Natural killer cell (primary cell): ENCODE results near the gene SYS1. TPM values are rescaled to one million over a fixed set of nuclear protein-coding genes. Genes with fewer than 3 reads are reported as not detected.

ENCODE experiments used
- ATAC-seq, 3 donors: fragments of 150-1000 bp in 2 of 3; fragments of 200-7000 bp in 1 of 3; cut with Tn5 transposase; 1 replicate in 1 of 3; 2 replicates in 2 of 3; pipeline ENCODE4 v1.10.0; 2021; ENCODE audit warnings: mild to moderate bottlenecking in 2 of 3, moderate library complexity in 2 of 3
- DNase-seq, 2 donors: peaks; one replicate each; pipeline versions ENCODE4 v3.0.0 to v3.0.0-alpha.2; 2013 to 2021; ENCODE audit warnings: mixed read lengths in 1 of 2
- H3K27ac ChIP-seq: one replicate; pipeline ENCODE4 v1.5.1; 2013; ENCODE audit warnings: mild to moderate bottlenecking, low read length
- H3K27me3 ChIP-seq: one replicate; pipeline ENCODE4 v1.6.1; 2013; ENCODE audit warnings: low read length; ENCODE audit not compliant: control insufficient read depth, insufficient read depth
- H3K36me3 ChIP-seq: one replicate; pipeline ENCODE4 v1.6.1; 2013; ENCODE audit warnings: low read length; ENCODE audit not compliant: control insufficient read depth, insufficient read depth
- H3K4me1 ChIP-seq: one replicate; pipeline ENCODE4 v1.6.1; 2013; ENCODE audit warnings: low read length; ENCODE audit not compliant: control insufficient read depth, insufficient read depth
- H3K4me3 ChIP-seq: one replicate; pipeline ENCODE4 v1.5.1; 2013; ENCODE audit warnings: low read length
- H3K9me3 ChIP-seq: one replicate; pipeline ENCODE4 v1.6.1; 2013; ENCODE audit warnings: low read length; ENCODE audit not compliant: control insufficient read depth, insufficient read depth
- H3K27ac Mint-ChIP-seq, 2 donors: one replicate each; pipeline ENCODE4 v1.8.0; 2022; ENCODE audit warnings: mild to moderate bottlenecking in 2 of 2, mixed read lengths in 2 of 2, moderate library complexity in 1 of 2
- H3K27me3 Mint-ChIP-seq, 2 donors: one replicate each; pipeline ENCODE4 v1.8.0; 2022; ENCODE audit warnings: low read depth in 2 of 2, mixed read lengths in 2 of 2
- H3K36me3 Mint-ChIP-seq: one replicate; pipeline ENCODE4 v1.8.0; 2022; ENCODE audit warnings: mixed read lengths
- H3K4me1 Mint-ChIP-seq, 2 donors: one replicate each; pipeline ENCODE4 v1.8.0; 2022; ENCODE audit warnings: mixed read lengths in 2 of 2
- H3K4me3 Mint-ChIP-seq: one replicate; pipeline ENCODE4 v1.8.0; 2022; ENCODE audit warnings: mild to moderate bottlenecking, moderate library complexity, mixed read lengths
- H3K9me3 Mint-ChIP-seq, 2 donors: one replicate each; pipeline ENCODE4 v1.8.0; 2022; ENCODE audit warnings: mixed read lengths in 2 of 2
- CTCF ChIP-seq: fragments of 200-600 bp; IDR thresholded peaks from one replicate; pipeline ENCODE4 v1.8.0; 2022; ENCODE audit warnings: antibody characterized with exemption
- WGBS: methylation state at CpG from one replicate; pipeline ENCODE4 v1.1.7; 2013; ENCODE audit warnings: missing lambda C conversion rate; ENCODE audit not compliant: insufficient coverage; 5-methylcytosine and 5-hydroxymethylcytosine counted together
- intact Hi-C: fragments of 100-400 bp; cut with micrococcal nuclease; formaldehyde crosslinking; loops from one replicate; pipeline ENCODE4 v1.14.2; 2022
- total RNA-seq, 4 donors: library from RNA; stranded (reverse); fragments of 120-200 nt in 1 of 4; gene quantifications; one replicate each; pipeline versions ENCODE4 v1.2.3 to v1.2.4, GENCODE V29; 2013 to 2022

Gene SYS1
- total RNA-seq, 3 donors from 2014 or later (not counting 1 experiment from before 2014, with no cell fraction given) = 73.8 to 77.4 (median 74.0) TPM

- Histone ChIP-seq H3K36me3 (peaks cover 28% of the 10 kb centered on the region), H3K27me3 (no peaks in the 10 kb centered on the region), H3K9me3 (no peaks in the 10 kb centered on the region), H3K27ac (no peak overlapping the region), H3K4me3 (no peak overlapping the region), H3K4me1 (peaks cover 46% of the 10 kb centered on the region)
- intact Hi-C loops = no loop called here
- ATAC-seq = no peak
- no peak for DNase-seq
- 95% methylated on average over 3 of the region's 3 CpGs for WGBS
- H3K4me3 Mint-ChIP-seq = no peak overlapping the region
- H3K27ac Mint-ChIP-seq = peak overlapping the region; percentile 84 to 93
- peaks cover 39% of the 10 kb centered on the region in 2 donors for H3K4me1 Mint-ChIP-seq
- no peaks in the 10 kb centered on the region for H3K27me3 Mint-ChIP-seq
- no peaks in the 10 kb centered on the region for H3K9me3 Mint-ChIP-seq
- no peak for TF ChIP-seq CTCF
- H3K36me3 Mint-ChIP-seq = peaks cover 9% of the 10 kb centered on the region
Measured at GRCh38 chr20:45370571-45371160, 7.7 kb downstream of the SYS1 start.

GRCh38 chr20:45372241-45372640 is 9.3 kb downstream of the SYS1 start:
- H3K9me3 Mint-ChIP-seq = no peaks in the 10 kb centered on the region
- no peak for DNase-seq

GRCh38 chr20:45372646-45373352 is 9.8 kb downstream of the SYS1 start:
- Histone ChIP-seq H3K9me3 (no peaks in the 10 kb centered on the region), H3K4me3 (no peak overlapping the region), H3K4me1 (peaks cover 32% of the 10 kb centered on the region), H3K27me3 (no peaks in the 10 kb centered on the region), H3K36me3 (peaks cover 7% of the 10 kb centered on the region), H3K27ac (peak overlapping the region; percentile 81)
- Mint-ChIP-seq H3K9me3 (no peaks in the 10 kb centered on the region), H3K27me3 (no peaks in the 10 kb centered on the region), H3K4me3 (peak overlapping the region; percentile 85), H3K4me1 (peaks cover 22 to 32% of the 10 kb centered on the region in 2 donors), H3K27ac (peak overlapping the region; percentile 84 to 93), H3K36me3 (peaks cover 7% of the 10 kb centered on the region)
- no peak for TF ChIP-seq CTCF
- intact Hi-C loops = loop anchor here (1.0 kb wide), 2 partner anchors 9 to 65 kb away; partner anchors contain the start of gene SYS1
- 49% methylated on average over 30 of the region's 30 CpGs for WGBS
- DNase-seq = no peak
- ATAC-seq = no peak

More at GRCh38 chr20:45372241-45372640, 9.3 kb downstream of the SYS1 start:
- intact Hi-C loops = no loop called here
- no peaks in the 10 kb centered on the region for H3K27me3 ChIP-seq
- peaks cover 12% of the 10 kb centered on the region for H3K36me3 ChIP-seq
- Mint-ChIP-seq H3K27me3 (no peaks in the 10 kb centered on the region), H3K4me3 (peak overlapping the region; percentile 76), H3K36me3 (peaks cover 9% of the 10 kb centered on the region), H3K4me1 (peaks cover 27 to 35% of the 10 kb centered on the region in 2 donors), H3K27ac (peak overlapping the region; percentile 84 to 93)
- no peaks in the 10 kb centered on the region for H3K9me3 ChIP-seq
- no peak overlapping the region for H3K4me3 ChIP-seq
- WGBS = 95% methylated on average over 10 of the region's 10 CpGs
- ATAC-seq = no peak
- no peak overlapping the region for H3K27ac ChIP-seq
- peaks cover 38% of the 10 kb centered on the region for H3K4me1 ChIP-seq
- no peak for TF ChIP-seq CTCF
